GM12878 (cell line): ENCODE data around the gene ADAM11.

ENCODE experiments used
- ATF2 ChIP-seq: IDR thresholded peaks from 2 replicates; pipeline ENCODE4 v1.6.1; 2012; ENCODE audit warnings: low read length, inconsistent platforms
- CBFB ChIP-seq: IDR thresholded peaks from 2 replicates; pipeline ENCODE4 v1.6.1; 2016; ENCODE audit warnings: antibody characterized with exemption, low read depth
- CBX3 ChIP-seq: fragments of 200-600 bp; sonication (generic); IDR thresholded peaks from 2 replicates; pipeline ENCODE4 v1.6.1; 2016; ENCODE audit warnings: low read depth, borderline replicate concordance
- CEBPB ChIP-seq, 2 experiments: fragments of 150-350 bp in 1 of 2; IDR thresholded peaks; 2 replicates each; pipeline ENCODE4 v1.6.1; 2012 to 2014; ENCODE audit warnings: low read depth in 2 of 2, low read length in 2 of 2, borderline replicate concordance in 1 of 2, inconsistent platforms in 1 of 2
- CTCF ChIP-seq, 3 experiments: IDR thresholded peaks in 2 of 3; conservative IDR thresholded peaks in 1 of 3; 2 replicates each; pipeline ENCODE4 v1.5.1; 2011; ENCODE audit warnings: low read depth in 3 of 3, low read length in 3 of 3, mild to moderate bottlenecking in 3 of 3, control low read depth in 2 of 3, moderate library complexity in 2 of 3, inconsistent platforms in 1 of 3, mixed read lengths in 1 of 3; ENCODE audit not compliant: control insufficient read depth in 2 of 3, insufficient read depth in 1 of 3; ENCODE audit errors: extremely low read depth in 1 of 3
- MAX ChIP-seq: IDR thresholded peaks from 2 replicates; pipeline ENCODE4 v1.6.1; 2012; ENCODE audit warnings: low read depth, low read length, improper control_type of control experiment
- MYC ChIP-seq: IDR thresholded peaks from 2 replicates; pipeline ENCODE4 v1.6.1; 2011; ENCODE audit warnings: mild to moderate bottlenecking, low read length, moderate library complexity, inconsistent platforms; ENCODE audit not compliant: insufficient read depth, insufficient replicate concordance, insufficient read length, severe bottlenecking
- NFXL1 ChIP-seq: fragments of 450-650 bp; IDR thresholded peaks from 2 replicates; pipeline ENCODE4 v1.6.1; 2017; ENCODE audit warnings: antibody characterized with exemption, mild to moderate bottlenecking, borderline replicate concordance
- PML ChIP-seq: IDR thresholded peaks from 2 replicates; pipeline ENCODE4 v1.6.1; 2012; ENCODE audit warnings: low read length, inconsistent platforms
- REST ChIP-seq: IDR thresholded peaks from 2 replicates; pipeline ENCODE4 v1.6.1; 2012; ENCODE audit warnings: mild to moderate bottlenecking, low read depth, low read length
- SMC3 ChIP-seq: IDR thresholded peaks from 2 replicates; pipeline ENCODE4 v1.6.1; 2011; ENCODE audit warnings: low read length, improper control_type of control experiment, borderline replicate concordance
- TCF12 ChIP-seq: IDR thresholded peaks from 2 replicates; pipeline ENCODE4 v1.6.1; 2011; ENCODE audit warnings: low read depth, mild to moderate bottlenecking, low read length
- ZBTB11 ChIP-seq: fragments of 450-650 bp; formaldehyde crosslinking; IDR thresholded peaks from 2 replicates; pipeline ENCODE4 v1.5.0; 2022; ENCODE audit warnings: mild to moderate bottlenecking, missing genetic modification characterization

GRCh38 chr17:44826123-44826790 is 67.5 kb downstream of the ADAM11 start:
- TF ChIP-seq NFXL1 = no peak
- no peak for TF ChIP-seq CTCF (IDR thresholded peaks at IDR 0.05 in 2 of 3, conservative IDR thresholded peaks at IDR 0.05 in 1 of 3; ENCODE audit: control insufficient read depth in 2 of 3, extremely low read depth in 1 of 3, insufficient read depth in 1 of 3, low read depth in 3 of 3, low read length in 3 of 3)
- TF ChIP-seq CBFB = no peak
- TF ChIP-seq MAX = no peak
- no peak for TF ChIP-seq MYC
- TF ChIP-seq ZBTB11 (CRISPR knock-in tag) = no peak
- TF ChIP-seq ATF2 = no peak
- no peak for TF ChIP-seq SMC3
- no peak for TF ChIP-seq REST
- no peak for TF ChIP-seq CBX3
- no peak for TF ChIP-seq PML
- no peak for TF ChIP-seq TCF12
- TF ChIP-seq CEBPB (IDR thresholded peaks at IDR 0.05; ENCODE audit: borderline replicate concordance in 1 of 2, low read depth in 2 of 2, low read length in 2 of 2) = no peak
